T-helper 1 cell treated with Interleukin-12 subunit alpha and Interleukin-12 subunit beta and Interleukin-4 antibody, amounts not matched to agents 30 μg/mL and 1 μg/mL, for 36 hours (primary cell): ENCODE results near the gene HS2ST1.
"Not testable (repeated sequence)": the region's sequence is repeated elsewhere in the genome, so short reads cannot be mapped to it uniquely, and the experiment has no call there.

Source experiments
- H3K27ac Mint-ChIP-seq: one replicate; pipeline ENCODE4 v1.8.0; 2021; ENCODE audit warnings: mild to moderate bottlenecking, mixed read lengths
- H3K27me3 Mint-ChIP-seq: one replicate; pipeline ENCODE4 v1.8.0; 2021; ENCODE audit warnings: low read depth, mixed read lengths
- H3K36me3 Mint-ChIP-seq: one replicate; pipeline ENCODE4 v1.8.0; 2021; ENCODE audit warnings: low read depth, mixed read lengths
- H3K4me1 Mint-ChIP-seq: one replicate; pipeline ENCODE4 v1.8.0; 2021; ENCODE audit warnings: low read depth, mixed read lengths
- H3K4me3 Mint-ChIP-seq: one replicate; pipeline ENCODE4 v1.8.0; 2021; ENCODE audit warnings: mild to moderate bottlenecking, moderate library complexity, mixed read lengths
- H3K9me3 Mint-ChIP-seq: one replicate; pipeline ENCODE4 v1.8.0; 2021; ENCODE audit warnings: mixed read lengths

Gene HS2ST1

GRCh38 chr1:86998280-86998679 is 83.8 kb downstream of the HS2ST1 start:
- H3K27ac Mint-ChIP-seq = no peak overlapping the region
- no peaks in the 10 kb centered on the region for H3K4me1 Mint-ChIP-seq
- H3K36me3 Mint-ChIP-seq = peaks cover 2% of the 10 kb centered on the region
- no peaks in the 10 kb centered on the region for H3K9me3 Mint-ChIP-seq
- H3K4me3 Mint-ChIP-seq = no peak overlapping the region
- H3K27me3 Mint-ChIP-seq = no peaks in the 10 kb centered on the region

DNA sequence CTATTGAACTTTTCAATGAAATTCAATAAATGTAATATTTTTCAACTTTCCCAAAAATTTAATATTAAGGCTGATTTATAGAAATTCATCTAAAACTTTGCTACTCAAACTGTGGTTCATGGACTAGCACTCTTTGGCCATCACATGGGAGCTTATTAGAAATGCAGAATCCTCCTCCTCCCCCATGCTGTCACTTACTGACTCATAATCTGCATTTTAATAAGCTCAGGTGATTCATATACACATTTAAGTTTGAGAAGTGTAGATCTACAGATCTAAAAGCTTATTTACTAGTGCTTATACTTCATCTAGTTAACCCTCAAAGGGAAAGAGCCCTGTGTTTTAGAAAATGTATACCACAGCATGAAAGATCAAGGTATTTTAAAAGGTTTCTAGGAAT is 84.3 kb downstream of the HS2ST1 start:
- H3K27ac Mint-ChIP-seq = no peak overlapping the region
- H3K4me1 Mint-ChIP-seq = no peaks in the 10 kb centered on the region
- no peaks in the 10 kb centered on the region for H3K27me3 Mint-ChIP-seq
- H3K4me3 Mint-ChIP-seq = no peak overlapping the region
- H3K9me3 Mint-ChIP-seq = no peaks in the 10 kb centered on the region
- H3K36me3 Mint-ChIP-seq = peaks cover 2% of the 10 kb centered on the region

DNA sequence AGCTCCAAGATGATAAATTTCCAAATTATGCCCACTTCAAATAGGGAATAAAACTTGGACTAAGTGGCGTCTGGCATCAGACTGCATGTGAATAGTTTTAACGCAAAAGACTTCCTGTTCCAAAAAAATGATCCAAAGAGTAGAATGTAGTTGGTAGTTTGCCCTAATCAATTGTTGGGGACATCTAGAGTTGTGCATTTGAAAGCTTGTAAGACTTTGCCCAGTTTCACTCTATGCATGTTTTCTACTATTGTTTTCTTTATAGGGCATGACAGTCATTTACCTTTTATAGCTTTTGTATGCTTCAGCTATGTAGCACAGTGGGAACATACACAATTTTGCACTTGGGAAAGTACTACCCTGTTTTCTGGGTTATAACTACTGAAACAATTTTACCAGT is 86.0 kb downstream of the HS2ST1 start:
- no peaks in the 10 kb centered on the region for H3K4me1 Mint-ChIP-seq
- H3K9me3 Mint-ChIP-seq = no peaks in the 10 kb centered on the region
- H3K27me3 Mint-ChIP-seq = no peaks in the 10 kb centered on the region
- H3K27ac Mint-ChIP-seq = no peak overlapping the region
- no peak overlapping the region for H3K4me3 Mint-ChIP-seq
- peaks cover 2% of the 10 kb centered on the region for H3K36me3 Mint-ChIP-seq

- Mint-ChIP-seq H3K27ac (no peak overlapping the region), H3K27me3 (no peaks in the 10 kb centered on the region), H3K4me1 (no peaks in the 10 kb centered on the region), H3K9me3 (no peaks in the 10 kb centered on the region), H3K36me3 (no peaks in the 10 kb centered on the region), H3K4me3 (no peak overlapping the region)
Observed at GRCh38 chr1:87004857-87005256, 90.4 kb downstream of the HS2ST1 start.

DNA sequence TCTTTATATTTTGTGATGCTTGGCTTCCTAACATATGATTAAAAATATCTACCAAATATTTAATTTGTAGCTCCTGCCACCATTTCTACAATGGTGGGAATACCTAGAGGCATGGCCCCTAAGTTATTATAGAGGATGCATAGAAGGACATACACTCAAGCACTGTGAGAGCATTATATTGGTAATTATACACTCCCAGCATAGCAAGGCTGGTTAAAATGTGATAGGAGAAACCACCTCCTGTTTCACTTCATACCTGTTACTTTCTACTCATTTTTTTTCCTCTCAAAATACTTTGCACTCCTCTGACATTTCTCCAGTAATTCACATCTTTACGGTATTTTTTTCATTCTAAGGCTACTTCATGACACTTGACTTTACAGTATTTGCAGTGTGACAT is 92.9 kb downstream of the HS2ST1 start:
- H3K9me3 Mint-ChIP-seq = peaks cover 5% of the 10 kb centered on the region
- H3K27me3 Mint-ChIP-seq = no peaks in the 10 kb centered on the region
- H3K36me3 Mint-ChIP-seq = no peaks in the 10 kb centered on the region
- no peaks in the 10 kb centered on the region for H3K4me1 Mint-ChIP-seq
- H3K27ac Mint-ChIP-seq = no peak overlapping the region
- H3K4me3 Mint-ChIP-seq = no peak overlapping the region

DNA sequence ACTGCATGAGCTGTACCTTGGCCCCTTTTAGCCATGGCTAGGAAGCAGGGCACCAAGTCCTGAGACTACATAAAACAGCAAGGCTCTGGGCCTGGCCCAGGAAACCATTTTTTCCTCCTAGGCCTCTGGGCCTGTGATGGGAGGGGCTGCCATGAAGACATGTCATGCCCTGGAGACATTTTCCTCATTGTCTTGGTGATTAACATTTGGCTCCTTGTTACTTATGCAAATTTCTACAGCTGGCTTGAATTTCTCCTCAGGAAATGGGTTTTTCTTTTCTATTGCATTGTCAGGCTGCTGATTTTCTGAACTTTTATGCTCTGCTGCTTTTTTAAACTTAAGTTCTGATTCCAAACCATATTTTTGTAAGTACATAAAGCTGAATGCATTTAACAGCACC is 99.0 kb downstream of the HS2ST1 start:
- H3K36me3 Mint-ChIP-seq, H3K27ac Mint-ChIP-seq, H3K27me3 Mint-ChIP-seq, H3K4me3 Mint-ChIP-seq, H3K4me1 Mint-ChIP-seq: not testable (repeated sequence)
- peaks cover 27% of the 10 kb centered on the region for H3K9me3 Mint-ChIP-seq

DNA sequence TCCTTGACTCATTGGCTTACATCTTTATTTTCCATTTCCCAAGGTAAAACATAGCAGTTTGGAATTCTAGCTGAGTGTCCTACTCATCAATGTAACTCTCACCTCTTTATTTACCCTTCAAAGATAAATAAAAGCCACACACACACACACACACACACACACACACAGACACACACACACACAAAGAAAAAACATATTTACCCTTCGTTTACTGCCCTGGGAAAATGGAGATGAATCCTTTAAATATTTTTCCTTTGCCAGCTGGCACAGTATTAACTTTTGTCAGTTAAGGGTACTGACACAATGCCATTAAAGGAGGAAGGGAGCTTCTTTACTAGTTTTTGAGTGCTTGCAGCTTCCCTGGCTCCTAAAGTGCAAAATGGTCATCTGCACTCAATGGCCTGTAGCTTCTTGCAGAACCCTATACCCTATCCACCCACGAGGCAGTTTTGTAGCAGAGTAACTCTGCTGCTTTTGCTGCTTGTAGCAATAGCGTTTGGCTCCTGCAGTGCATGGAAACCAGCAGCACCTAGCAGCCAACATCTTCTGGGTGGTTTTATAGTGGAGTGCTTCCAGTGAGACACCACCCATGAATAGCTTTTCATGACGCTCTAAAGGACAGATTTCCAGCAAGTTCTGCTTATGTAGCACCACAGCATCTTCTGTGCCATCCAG is 103.7 kb downstream of the HS2ST1 start:
- Mint-ChIP-seq H3K36me3 (no peaks in the 10 kb centered on the region), H3K9me3 (peaks cover 14% of the 10 kb centered on the region), H3K4me1 (no peaks in the 10 kb centered on the region), H3K4me3 (no peak overlapping the region), H3K27me3 (no peaks in the 10 kb centered on the region), H3K27ac (no peak overlapping the region)

- H3K4me3 Mint-ChIP-seq = no peak overlapping the region
- H3K27ac Mint-ChIP-seq = no peak overlapping the region
- H3K36me3 Mint-ChIP-seq = no peaks in the 10 kb centered on the region
- H3K27me3 Mint-ChIP-seq = no peaks in the 10 kb centered on the region
- H3K4me1 Mint-ChIP-seq = no peaks in the 10 kb centered on the region
- no peaks in the 10 kb centered on the region for H3K9me3 Mint-ChIP-seq
Observed at GRCh38 chr1:87023326-87023725, 108.9 kb downstream of the HS2ST1 start.

DNA sequence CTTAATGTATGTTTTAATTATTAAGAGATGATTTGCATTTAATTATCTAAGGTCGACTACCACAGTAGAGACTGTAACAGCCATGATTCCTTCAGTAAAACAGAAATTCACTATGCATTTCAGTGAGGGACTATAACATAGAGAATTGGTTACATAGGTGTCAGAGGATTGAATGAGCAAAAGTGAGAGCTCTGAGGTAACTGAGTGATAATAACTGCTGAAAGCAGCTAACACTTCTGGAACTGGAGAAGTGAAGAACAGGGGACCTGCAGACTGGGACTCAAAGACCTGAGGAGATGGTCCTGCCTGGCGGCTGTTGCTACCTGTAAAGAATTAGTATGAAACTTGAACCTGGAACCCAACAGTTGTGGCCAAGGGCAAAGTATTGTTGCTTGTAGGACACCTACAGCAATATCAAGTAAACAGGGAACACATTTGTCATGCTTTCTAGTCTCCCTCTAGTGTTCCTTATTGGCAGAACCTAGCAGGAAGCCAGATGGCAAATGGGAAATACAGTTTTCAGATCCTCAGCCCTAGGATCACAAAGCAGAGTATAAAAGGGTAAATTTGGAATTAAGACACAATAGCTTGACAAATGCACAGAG is 110.6 kb downstream of the HS2ST1 start:
- no peak overlapping the region for H3K4me3 Mint-ChIP-seq
- no peak overlapping the region for H3K27ac Mint-ChIP-seq
- no peaks in the 10 kb centered on the region for H3K36me3 Mint-ChIP-seq
- H3K27me3 Mint-ChIP-seq = no peaks in the 10 kb centered on the region
- no peaks in the 10 kb centered on the region for H3K4me1 Mint-ChIP-seq
- H3K9me3 Mint-ChIP-seq = no peaks in the 10 kb centered on the region

- H3K27ac Mint-ChIP-seq, H3K36me3 Mint-ChIP-seq, H3K4me3 Mint-ChIP-seq: not testable (repeated sequence)
Observed at GRCh38 chr1:87027561-87027960, 113.1 kb downstream of the HS2ST1 start.

GRCh38 chr1:87028576-87028975 is 114.1 kb downstream of the HS2ST1 start:
- Mint-ChIP-seq H3K4me1 (no peaks in the 10 kb centered on the region), H3K9me3 (no peaks in the 10 kb centered on the region), H3K36me3 (no peaks in the 10 kb centered on the region), H3K27ac (no peak overlapping the region), H3K27me3 (no peaks in the 10 kb centered on the region), H3K4me3 (no peak overlapping the region)

More at GRCh38 chr1:87027561-87027960, 113.1 kb downstream of the HS2ST1 start:
- H3K4me1 Mint-ChIP-seq, H3K27me3 Mint-ChIP-seq, H3K9me3 Mint-ChIP-seq: not testable (repeated sequence)

GRCh38 chr1:87030740-87031690 is 116.6 kb downstream of the HS2ST1 start:
- Mint-ChIP-seq H3K4me3 (no peak overlapping the region), H3K4me1 (no peaks in the 10 kb centered on the region), H3K36me3 (no peaks in the 10 kb centered on the region), H3K9me3 (no peaks in the 10 kb centered on the region), H3K27me3 (no peaks in the 10 kb centered on the region), H3K27ac (no peak overlapping the region)

DNA sequence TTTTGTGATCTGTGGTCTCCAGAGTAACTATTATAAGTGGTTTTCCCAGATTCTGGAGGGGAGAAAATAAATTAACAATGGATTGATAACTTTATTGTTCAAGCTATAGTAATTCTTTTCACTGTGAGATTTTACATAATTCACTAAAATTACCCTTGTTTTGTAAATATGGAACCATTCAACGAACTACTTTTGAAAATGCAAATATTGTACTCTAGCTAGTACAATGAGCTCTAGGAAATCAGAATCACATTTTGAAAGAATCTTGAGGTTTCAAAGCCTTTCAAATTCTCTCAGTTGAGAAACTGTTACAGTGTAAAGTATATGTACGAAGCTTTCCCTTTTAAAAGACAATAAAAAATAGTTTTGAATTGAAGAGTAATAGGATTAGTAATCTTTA is 119.9 kb downstream of the HS2ST1 start:
- no peaks in the 10 kb centered on the region for H3K36me3 Mint-ChIP-seq
- H3K9me3 Mint-ChIP-seq = no peaks in the 10 kb centered on the region
- no peak overlapping the region for H3K4me3 Mint-ChIP-seq
- H3K27ac Mint-ChIP-seq = no peak overlapping the region
- H3K4me1 Mint-ChIP-seq = no peaks in the 10 kb centered on the region
- H3K27me3 Mint-ChIP-seq = no peaks in the 10 kb centered on the region

DNA sequence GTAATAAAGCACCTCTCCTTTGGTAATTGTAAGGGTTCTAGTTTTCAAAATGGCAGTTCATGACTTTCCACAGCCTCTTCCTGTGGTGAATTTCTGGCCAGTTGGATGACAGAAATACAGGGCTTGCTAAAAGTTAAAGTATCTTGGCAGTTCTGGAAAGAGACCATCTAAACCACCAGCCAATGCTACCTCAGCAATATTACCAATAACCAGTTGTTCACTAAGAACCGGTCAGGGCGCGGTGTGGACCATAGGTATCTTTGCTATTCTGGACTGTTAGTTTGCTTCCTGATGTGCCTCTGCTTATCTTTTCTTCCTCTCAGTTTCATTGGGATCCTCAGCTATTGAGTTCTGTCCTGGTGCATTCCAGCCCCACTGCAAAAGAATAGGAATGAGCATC is 124.7 kb downstream of the HS2ST1 start:
- Mint-ChIP-seq H3K36me3 (no peaks in the 10 kb centered on the region), H3K27me3 (no peaks in the 10 kb centered on the region), H3K9me3 (no peaks in the 10 kb centered on the region), H3K4me1 (peaks cover 8% of the 10 kb centered on the region), H3K27ac (no peak overlapping the region), H3K4me3 (no peak overlapping the region)
